HCT116 (cell line): ENCODE measurements around the gene MCRIP2. TPM values are rescaled to one million over a fixed set of nuclear protein-coding genes. Genes with fewer than 3 reads are reported as not detected.

Source experiments
- ATAC-seq: fragments of 200-7000 bp; cut with Tn5 transposase; 2 replicates; pipeline ENCODE4 v1.9.1; 2020; ENCODE audit warnings: mild to moderate bottlenecking, moderate library complexity
- BruUV-seq: library from RNA; stranded (reverse); fragments of 400-500 nt; replicated peaks from 2 replicates; lab custom pipeline; 2021; lab: Mats Ljungman, UMichigan
- CTCF ChIA-PET: fragments of 300-600 bp; sonication (Branson Sonifier 250); formaldehyde crosslinking; loops from one replicate; lab custom pipeline; 2021; ENCODE audit warnings: antibody characterized with exemption; lab: Charles Lee
- POLR2A ChIA-PET: fragments of 300-600, 350-600 bp; sonication (Branson Sonifier 250); formaldehyde crosslinking; loops from one replicate; lab custom pipeline; 2021; ENCODE audit warnings: antibody characterized with exemption; lab: Charles Lee
- RAD21 ChIA-PET, 2 experiments: fragments of 300-600 bp; sonication (Branson Sonifier 250); formaldehyde crosslinking; loops; one replicate each; lab custom pipeline; 2023; ENCODE audit warnings: low total read pairs in 2 of 2; ENCODE audit not compliant: uncharacterized antibody in 2 of 2, unreplicated experiment in 2 of 2, low non-redundant PET in 1 of 2; lab: Charles Lee
- DNase-seq: peaks from one replicate; pipeline ENCODE4 v3.0.0-alpha.2; 2010; ENCODE audit warnings: low read depth, low spot score
- H2AFZ ChIP-seq: fragments of 200-600 bp; shearing (Covaris generic), sonication (generic); 2 replicates; pipeline ENCODE4 v1.6.1; 2017; ENCODE audit warnings: low read depth, mixed run types, mixed read lengths, antibody characterized with exemption, low read length; ENCODE audit not compliant: poor library complexity, severe bottlenecking
- H3K27ac ChIP-seq: 2 replicates; pipeline ENCODE4 v1.5.1; 2012; ENCODE audit warnings: low read depth, low read length
- H3K27me3 ChIP-seq: fragments of 200-600 bp; sonication (generic); 2 replicates; pipeline ENCODE4 v1.6.1; 2016; ENCODE audit warnings: mixed run types, low read length, mixed read lengths; ENCODE audit not compliant: insufficient read depth
- H3K36me3 ChIP-seq, 2 experiments: fragments of 200-500 bp in 1 of 2; fragments of 200-600 bp in 1 of 2; sonication (Bioruptor generic) in 1 of 2; sonication (generic) in 1 of 2; 2 replicates each; pipeline versions ENCODE4 v1.5.1 to v1.6.1; 2014 to 2016; ENCODE audit warnings: low read length in 2 of 2, inconsistent platforms in 1 of 2, mixed read lengths in 1 of 2, mixed run types in 1 of 2; ENCODE audit not compliant: insufficient read depth in 2 of 2, control insufficient read depth in 1 of 2
- H3K4me1 ChIP-seq, 2 experiments: fragments of 200-600 bp in 1 of 2; sonication (generic) in 1 of 2; 2 replicates each; pipeline versions ENCODE4 v1.5.1 to v1.6.1; 2012 to 2017; ENCODE audit warnings: low read length in 2 of 2, inconsistent platforms in 1 of 2, mild to moderate bottlenecking in 1 of 2, mixed read lengths in 1 of 2, mixed run types in 1 of 2, moderate library complexity in 1 of 2; ENCODE audit not compliant: insufficient read depth in 2 of 2, control insufficient read depth in 1 of 2
- H3K4me2 ChIP-seq: fragments of 200-600 bp; sonication (generic); 2 replicates; pipeline ENCODE4 v1.6.1; 2017; ENCODE audit warnings: mixed run types, low read length, mixed read lengths
- H3K4me3 ChIP-seq, 2 experiments: fragments of 200-600 bp in 1 of 2; sonication (generic) in 1 of 2; replicated peaks in 1 of 2; 2 replicates each; pipeline ENCODE4 v1.5.1; 2011 to 2016; ENCODE audit warnings: low read length in 2 of 2, control low read depth in 1 of 2, low read depth in 1 of 2, mild to moderate bottlenecking in 1 of 2, mixed read lengths in 1 of 2, mixed run types in 1 of 2
- H3K79me2 ChIP-seq: fragments of 200-600 bp; sonication (generic); 2 replicates; pipeline ENCODE4 v1.6.1; 2017; ENCODE audit warnings: mild to moderate bottlenecking, mixed run types, low read length, moderate library complexity, mixed read lengths; ENCODE audit not compliant: insufficient read depth
- H3K9ac ChIP-seq: fragments of 200-600 bp; sonication (generic); 2 replicates; pipeline ENCODE4 v1.6.1; 2016; ENCODE audit warnings: low read length, mixed read lengths
- H3K9me2 ChIP-seq: fragments of 200-600 bp; sonication (generic), shearing (Covaris generic); 2 replicates; pipeline ENCODE4 v1.6.1; 2017; ENCODE audit warnings: mixed run types, mild to moderate bottlenecking, moderate library complexity; ENCODE audit not compliant: insufficient read depth
- H3K9me3 ChIP-seq, 2 experiments: fragments of 200-500 bp in 1 of 2; fragments of 200-600 bp in 1 of 2; sonication (Bioruptor generic) in 1 of 2; sonication (generic) in 1 of 2; 2 replicates each; pipeline ENCODE4 v1.6.1; 2014 to 2017; ENCODE audit warnings: low read length in 2 of 2, mixed read lengths in 2 of 2, inconsistent platforms in 1 of 2, low read depth in 1 of 2, mild to moderate bottlenecking in 1 of 2, mixed run types in 1 of 2, moderate library complexity in 1 of 2; ENCODE audit not compliant: control insufficient read depth in 1 of 2, insufficient read depth in 1 of 2
- H4K20me1 ChIP-seq: fragments of 200-600 bp; sonication (generic), shearing (Covaris generic); 2 replicates; pipeline ENCODE4 v1.6.1; 2017; ENCODE audit warnings: mixed run types, mild to moderate bottlenecking, moderate library complexity; ENCODE audit not compliant: insufficient read depth
- EGR1 ChIP-seq: IDR thresholded peaks from 2 replicates; pipeline ENCODE4 v1.6.1; 2012; ENCODE audit warnings: low read depth
- EZH2 ChIP-seq: fragments of 200-600 bp; sonication (generic); IDR thresholded peaks from 2 replicates; pipeline ENCODE4 v1.6.1; 2017; ENCODE audit warnings: antibody characterized with exemption, mixed run types
- FOSL1 ChIP-seq: IDR thresholded peaks from 2 replicates; pipeline ENCODE4 v1.6.1; 2012; ENCODE audit warnings: low read depth
- MAX ChIP-seq: IDR thresholded peaks from 2 replicates; pipeline ENCODE4 v1.6.1; 2012
- POLR2A ChIP-seq: IDR thresholded peaks from 2 replicates; pipeline ENCODE4 v1.7.0; 2011; ENCODE audit warnings: borderline replicate concordance; ENCODE audit not compliant: insufficient read depth, insufficient read length; ENCODE audit errors: extremely low read depth
- REST ChIP-seq: IDR thresholded peaks from 2 replicates; pipeline ENCODE4 v1.6.1; 2012; ENCODE audit warnings: low read depth
- SP1 ChIP-seq: IDR thresholded peaks from 2 replicates; pipeline ENCODE4 v1.6.1; 2012; ENCODE audit warnings: low read depth
- SRF ChIP-seq: IDR thresholded peaks from 2 replicates; pipeline ENCODE4 v1.6.1; 2012; ENCODE audit warnings: low read depth
- TCF7L2 ChIP-seq: IDR thresholded peaks from 2 replicates; pipeline ENCODE4 v1.7.0; 2011; ENCODE audit warnings: borderline replicate concordance, inconsistent platforms; ENCODE audit not compliant: insufficient read depth, insufficient read length; ENCODE audit errors: extremely low read depth
- ZBTB33 ChIP-seq: IDR thresholded peaks from 2 replicates; pipeline ENCODE4 v1.6.1; 2011; ENCODE audit warnings: mild to moderate bottlenecking, low read length, moderate library complexity; ENCODE audit not compliant: insufficient replicate concordance; ENCODE audit errors: extremely low read depth
- intact Hi-C: fragments of 100-400 bp; cut with micrococcal nuclease; formaldehyde crosslinking; loops from 2 replicates; pipeline ENCODE4 v1.10.0; 2022
- total RNA-seq: library from RNA; stranded (reverse); gene quantifications from one replicate; pipeline ENCODE4 v1.2.1, GENCODE V29; 2021; ENCODE audit not compliant: unreplicated experiment

MCRIP2 gene
- total RNA-seq, 1 experiment from 2014 or later = 34.9 TPM

GRCh38 chr16:616733-617586, 24.7 kb upstream of the MCRIP2 start:
- Histone ChIP-seq H3K9me3 (no peaks in the 10 kb centered on the region), H3K4me1 (peaks cover 8 to 12% of the 10 kb centered on the region in 2 experiments), H3K9me2 (no peaks in the 10 kb centered on the region), H3K4me3 (no peak overlapping the region), H2AFZ (no peak overlapping the region), H3K36me3 (no peaks in the 10 kb centered on the region), H4K20me1 (no peaks in the 10 kb centered on the region), H3K9ac (no peak overlapping the region), H3K4me2 (no peak overlapping the region), H3K27ac (no peak overlapping the region), H3K27me3 (no peaks in the 10 kb centered on the region), H3K79me2 (peaks cover 6% of the 10 kb centered on the region; the same call in 1 of the 2 replicates)
- no peak for ATAC-seq
- POLR2A ChIA-PET = no interaction called here
- intact Hi-C loops = no loop called here
- RAD21 ChIA-PET = no interaction called here
- CTCF ChIA-PET = no interaction called here
- DNase-seq = no peak
- TF ChIP-seq SRF = no peak
- no peak for TF ChIP-seq ZBTB33
- TF ChIP-seq EGR1 = no peak
- no peak for TF ChIP-seq FOSL1
- no peak for TF ChIP-seq EZH2
- TF ChIP-seq POLR2A = no peak
- no peak for TF ChIP-seq REST
- TF ChIP-seq TCF7L2 = no peak
- no peak for TF ChIP-seq SP1
- no peak for TF ChIP-seq MAX
- no TSS peak for BruUV-seq
